GM23338 (cell line): ENCODE results near the gene TRAPPC10. TPM values are rescaled to one million over a fixed set of nuclear protein-coding genes. Genes with fewer than 3 reads are reported as not detected.

Source experiments
- ATAC-seq: fragments of 200-7000 bp; cut with Tn5 transposase; 3 replicates; pipeline ENCODE4 v1.9.1; 2020
- DNase-seq: peaks from one replicate; pipeline ENCODE4 v3.0.0-alpha.2; 2015; ENCODE audit warnings: low spot score
- H2AFZ ChIP-seq: fragments of 200-600 bp; sonication (generic); 2 replicates; pipeline ENCODE4 v1.8.0; 2016; ENCODE audit warnings: antibody characterized with exemption, mild to moderate bottlenecking, moderate library complexity
- H3F3A ChIP-seq: fragments of 200-600 bp; sonication (generic); replicated peaks from 2 replicates; pipeline ENCODE4 v1.8.0; 2017; ENCODE audit warnings: antibody characterized with exemption, mixed run types, low read depth
- H3K27ac ChIP-seq: fragments of 200-600 bp; sonication (generic); 2 replicates; pipeline ENCODE4 v1.6.1; 2016; ENCODE audit warnings: low read depth
- H3K27me3 ChIP-seq: fragments of 200-600 bp; sonication (generic); 2 replicates; pipeline ENCODE4 v1.8.0; 2016; ENCODE audit warnings: mild to moderate bottlenecking, mixed run types, moderate library complexity; ENCODE audit not compliant: insufficient read depth
- H3K36me3 ChIP-seq: fragments of 200-600 bp; sonication (generic); 2 replicates; pipeline ENCODE4 v1.8.0; 2016; ENCODE audit warnings: mild to moderate bottlenecking; ENCODE audit not compliant: insufficient read depth
- H3K4me1 ChIP-seq: fragments of 200-600 bp; sonication (generic); 2 replicates; pipeline ENCODE4 v1.8.0; 2016; ENCODE audit warnings: mild to moderate bottlenecking, moderate library complexity; ENCODE audit not compliant: insufficient read depth
- H3K4me2 ChIP-seq: fragments of 200-600 bp; sonication (generic); 2 replicates; pipeline ENCODE4 v1.7.1; 2017; ENCODE audit warnings: mixed run types
- H3K4me3 ChIP-seq: fragments of 200-600 bp; sonication (generic); 2 replicates; pipeline ENCODE4 v1.6.1; 2016; ENCODE audit warnings: mixed run types
- H3K79me2 ChIP-seq: fragments of 200-600 bp; sonication (generic); replicated peaks from 2 replicates; pipeline ENCODE4 v1.8.0; 2017; ENCODE audit warnings: mild to moderate bottlenecking; ENCODE audit not compliant: insufficient read depth
- H3K9me2 ChIP-seq: fragments of 200-600 bp; sonication (generic); 2 replicates; pipeline ENCODE4 v1.8.0; 2017; ENCODE audit not compliant: insufficient read depth
- H4K20me1 ChIP-seq: fragments of 200-600 bp; sonication (generic); replicated peaks from 2 replicates; pipeline ENCODE4 v1.8.0; 2017; ENCODE audit warnings: mild to moderate bottlenecking; ENCODE audit not compliant: insufficient read depth
- H3K27ac Mint-ChIP-seq: 2 replicates; pipeline ENCODE4 v1.8.0; 2020; ENCODE audit warnings: inconsistent platforms, mild to moderate bottlenecking, moderate library complexity, mixed read lengths
- H3K27me3 Mint-ChIP-seq: 3 replicates; pipeline ENCODE4 v1.8.0; 2022; ENCODE audit warnings: low read depth, mild to moderate bottlenecking, moderate library complexity, mixed read lengths, inconsistent platforms; ENCODE audit not compliant: insufficient read depth, poor library complexity
- H3K36me3 Mint-ChIP-seq: 3 replicates; pipeline ENCODE4 v1.8.0; 2021; ENCODE audit warnings: low read depth, mild to moderate bottlenecking, inconsistent platforms, moderate library complexity, mixed read lengths
- H3K4me1 Mint-ChIP-seq: 3 replicates; pipeline ENCODE4 v1.8.0; 2020; ENCODE audit warnings: mild to moderate bottlenecking, inconsistent platforms, mixed read lengths
- H3K4me3 Mint-ChIP-seq: 3 replicates; pipeline ENCODE4 v1.8.0; 2021; ENCODE audit warnings: moderate library complexity, mild to moderate bottlenecking, inconsistent platforms, mixed read lengths
- H3K9me3 Mint-ChIP-seq: 3 replicates; pipeline ENCODE4 v1.8.0; 2020; ENCODE audit warnings: moderate library complexity, mild to moderate bottlenecking, inconsistent platforms, mixed read lengths
- JUNB ChIP-seq: IDR thresholded peaks from one replicate; pipeline ENCODE4 v1.6.1; 2016; ENCODE audit warnings: antibody characterized with exemption; ENCODE audit not compliant: unreplicated experiment
- NANOG ChIP-seq: IDR thresholded peaks from 2 replicates; pipeline ENCODE4 v1.6.1; 2016; ENCODE audit warnings: antibody characterized with exemption, borderline replicate concordance
- polyA plus RNA-seq: library from polyadenylated mRNA; unstranded; fragments of >200 nt; fragmentation: Nextera tagmentation; extraction: Ambion mirVana; gene quantifications from 2 replicates; pipeline ENCODE4 v1.2.1, GENCODE V29; 2016
- total RNA-seq: library from RNA; depleted of rRNA; stranded (reverse); fragments of >200 nt; shearing (Covaris generic); gene quantifications from 2 replicates; pipeline ENCODE4 v1.2.3, GENCODE V29; 2014
- TF ChIP-seq, protein P1 (sequence below): IDR thresholded peaks from 2 replicates; pipeline ENCODE4 v1.6.1; 2016; ENCODE audit warnings: antibody characterized with exemption
- TF ChIP-seq, protein P2 (sequence below), 2 experiments: fragments of 200-600 bp in 1 of 2; sonication (generic) in 1 of 2; conservative IDR thresholded peaks; 2 replicates each; pipeline versions ENCODE4 v1.5.1 to v1.6.1; 2016 to 2017; ENCODE audit warnings: antibody characterized with exemption in 2 of 2, low read depth in 2 of 2, mild to moderate bottlenecking in 2 of 2, moderate library complexity in 1 of 2

Gene TRAPPC10
- total and polyA plus RNA-seq, 2 experiments from 2014 or later: 14.0 to 27.1 TPM

DNA sequence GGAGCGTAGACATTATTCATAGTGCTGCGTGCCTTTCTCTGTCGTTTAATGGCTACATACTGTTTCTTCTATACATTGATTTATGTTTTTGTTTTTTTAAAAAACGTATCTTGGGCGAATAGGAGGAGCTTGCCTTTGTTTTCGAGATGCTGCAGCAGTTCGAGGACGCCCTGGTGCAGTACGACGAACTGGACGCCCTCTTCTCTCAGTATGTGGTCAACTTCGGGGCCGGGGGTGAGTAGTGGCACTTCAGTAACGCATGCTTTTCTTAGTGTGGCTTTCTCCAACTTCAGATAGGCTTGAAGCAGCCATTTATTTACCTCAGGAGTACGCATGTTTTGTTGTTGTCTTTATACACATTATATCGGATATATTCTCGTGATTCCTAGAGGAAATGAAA, 46.9 kb downstream of the TRAPPC10 start:
- Mint-ChIP-seq H3K4me1 (no peaks in the 10 kb centered on the region), H3K9me3 (no peaks in the 10 kb centered on the region; the same call in 2 of the 3 replicates), H3K4me3 (no peak overlapping the region), H3K27me3 (no peaks in the 10 kb centered on the region), H3K27ac (no peak overlapping the region), H3K36me3 (peaks cover 27% of the 10 kb centered on the region)
- peaks cover 18% of the 10 kb centered on the region for H3K36me3 ChIP-seq
- H2AFZ ChIP-seq: no peak overlapping the region
- H3K4me3 ChIP-seq: no peak overlapping the region
- TF ChIP-seq JUNB: no peak
- TF ChIP-seq, protein P1, sequence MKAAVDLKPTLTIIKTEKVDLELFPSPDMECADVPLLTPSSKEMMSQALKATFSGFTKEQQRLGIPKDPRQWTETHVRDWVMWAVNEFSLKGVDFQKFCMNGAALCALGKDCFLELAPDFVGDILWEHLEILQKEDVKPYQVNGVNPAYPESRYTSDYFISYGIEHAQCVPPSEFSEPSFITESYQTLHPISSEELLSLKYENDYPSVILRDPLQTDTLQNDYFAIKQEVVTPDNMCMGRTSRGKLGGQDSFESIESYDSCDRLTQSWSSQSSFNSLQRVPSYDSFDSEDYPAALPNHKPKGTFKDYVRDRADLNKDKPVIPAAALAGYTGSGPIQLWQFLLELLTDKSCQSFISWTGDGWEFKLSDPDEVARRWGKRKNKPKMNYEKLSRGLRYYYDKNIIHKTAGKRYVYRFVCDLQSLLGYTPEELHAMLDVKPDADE: no peak
- TF ChIP-seq, protein P2, sequence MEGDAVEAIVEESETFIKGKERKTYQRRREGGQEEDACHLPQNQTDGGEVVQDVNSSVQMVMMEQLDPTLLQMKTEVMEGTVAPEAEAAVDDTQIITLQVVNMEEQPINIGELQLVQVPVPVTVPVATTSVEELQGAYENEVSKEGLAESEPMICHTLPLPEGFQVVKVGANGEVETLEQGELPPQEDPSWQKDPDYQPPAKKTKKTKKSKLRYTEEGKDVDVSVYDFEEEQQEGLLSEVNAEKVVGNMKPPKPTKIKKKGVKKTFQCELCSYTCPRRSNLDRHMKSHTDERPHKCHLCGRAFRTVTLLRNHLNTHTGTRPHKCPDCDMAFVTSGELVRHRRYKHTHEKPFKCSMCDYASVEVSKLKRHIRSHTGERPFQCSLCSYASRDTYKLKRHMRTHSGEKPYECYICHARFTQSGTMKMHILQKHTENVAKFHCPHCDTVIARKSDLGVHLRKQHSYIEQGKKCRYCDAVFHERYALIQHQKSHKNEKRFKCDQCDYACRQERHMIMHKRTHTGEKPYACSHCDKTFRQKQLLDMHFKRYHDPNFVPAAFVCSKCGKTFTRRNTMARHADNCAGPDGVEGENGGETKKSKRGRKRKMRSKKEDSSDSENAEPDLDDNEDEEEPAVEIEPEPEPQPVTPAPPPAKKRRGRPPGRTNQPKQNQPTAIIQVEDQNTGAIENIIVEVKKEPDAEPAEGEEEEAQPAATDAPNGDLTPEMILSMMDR (conservative IDR thresholded peaks at IDR 0.05; ENCODE audit: low read depth in 2 of 2): no peak
- TF ChIP-seq NANOG: no peak
- H3K9me2 ChIP-seq: no peaks in the 10 kb centered on the region
- DNase-seq: no peak
- no peaks in the 10 kb centered on the region for H3K27me3 ChIP-seq
- no peaks in the 10 kb centered on the region for H3F3A ChIP-seq
- H3K4me2 ChIP-seq: no peak overlapping the region
- peaks cover 9% of the 10 kb centered on the region for H3K79me2 ChIP-seq
- no peak for ATAC-seq
- H3K4me1 ChIP-seq: no peaks in the 10 kb centered on the region
- H3K27ac ChIP-seq: no peak overlapping the region
- H4K20me1 ChIP-seq: 0 out of 2 replicates have a peak, but pooled peaks cover 9% of the 10 kb centered on the region

DNA sequence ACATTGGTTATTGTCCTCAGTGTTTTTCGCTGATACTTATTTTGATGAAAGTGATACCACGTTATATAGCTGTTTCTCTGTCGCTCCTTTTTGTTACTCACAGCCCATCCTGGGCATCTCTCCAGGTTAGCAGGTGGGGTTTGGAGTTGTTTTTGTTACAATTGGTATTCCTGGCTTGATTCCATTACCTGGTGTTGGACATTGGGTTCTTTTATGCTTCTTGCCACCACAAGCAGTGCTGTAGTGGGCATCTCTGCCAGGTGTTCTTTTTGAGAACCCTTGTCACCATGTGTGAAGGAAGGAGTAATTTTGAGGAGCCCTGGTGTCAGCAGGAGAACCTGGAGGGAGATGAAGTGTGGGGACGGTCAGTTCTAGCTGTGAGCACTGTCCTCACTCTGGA, 47.6 kb downstream of the TRAPPC10 start:
- TF ChIP-seq, protein P1: no peak
- TF ChIP-seq, protein P2 (conservative IDR thresholded peaks at IDR 0.05; ENCODE audit: low read depth in 2 of 2): no peak
- Histone ChIP-seq H3K4me2 (no peak overlapping the region), H3K4me3 (no peak overlapping the region), H3K4me1 (no peaks in the 10 kb centered on the region), H3K79me2 (peaks cover 4% of the 10 kb centered on the region), H3K36me3 (peaks cover 24% of the 10 kb centered on the region), H3K27ac (no peak overlapping the region), H2AFZ (no peak overlapping the region), H4K20me1 (0 out of 2 replicates have a peak, but pooled peaks cover 5% of the 10 kb centered on the region), H3K9me2 (no peaks in the 10 kb centered on the region), H3K27me3 (no peaks in the 10 kb centered on the region), H3F3A (no peaks in the 10 kb centered on the region)
- no peaks in the 10 kb centered on the region for H3K4me1 Mint-ChIP-seq
- ATAC-seq: no peak
- no peak for DNase-seq
- peaks cover 31% of the 10 kb centered on the region for H3K36me3 Mint-ChIP-seq
- no peak overlapping the region for H3K4me3 Mint-ChIP-seq
- no peak overlapping the region for H3K27ac Mint-ChIP-seq
- H3K9me3 Mint-ChIP-seq: no peaks in the 10 kb centered on the region; the same call in 2 of the 3 replicates
- H3K27me3 Mint-ChIP-seq: peaks cover under 1% of the 10 kb centered on the region
